Prostate gland (tissue), 2 donors: ENCODE measurements around the gene F5.

Experiments used
- POLR2A ChIP-seq: fragments of 450-650 bp; IDR thresholded peaks from one replicate; pipeline ENCODE4 v1.6.1; 2016; ENCODE audit warnings: antibody characterized with exemption, mild to moderate bottlenecking
- POLR2AphosphoS5 ChIP-seq: sonication (generic); formaldehyde crosslinking; IDR thresholded peaks from one replicate; pipeline ENCODE4 v1.6.1; 2017; ENCODE audit warnings: antibody characterized with exemption
- TF ChIP-seq, protein P1 (sequence below), 4 experiments: fragments of 200-600 bp in 2 of 4; fragments of 450-650 bp in 2 of 4; sonication (generic) in 2 of 4; IDR thresholded peaks; 1 replicate in 3 of 4; 2 replicates in 1 of 4; pipeline ENCODE4 v1.5.1; 2016 to 2019; ENCODE audit warnings: antibody characterized with exemption in 4 of 4, mild to moderate bottlenecking in 2 of 4, moderate library complexity in 2 of 4

DNA sequence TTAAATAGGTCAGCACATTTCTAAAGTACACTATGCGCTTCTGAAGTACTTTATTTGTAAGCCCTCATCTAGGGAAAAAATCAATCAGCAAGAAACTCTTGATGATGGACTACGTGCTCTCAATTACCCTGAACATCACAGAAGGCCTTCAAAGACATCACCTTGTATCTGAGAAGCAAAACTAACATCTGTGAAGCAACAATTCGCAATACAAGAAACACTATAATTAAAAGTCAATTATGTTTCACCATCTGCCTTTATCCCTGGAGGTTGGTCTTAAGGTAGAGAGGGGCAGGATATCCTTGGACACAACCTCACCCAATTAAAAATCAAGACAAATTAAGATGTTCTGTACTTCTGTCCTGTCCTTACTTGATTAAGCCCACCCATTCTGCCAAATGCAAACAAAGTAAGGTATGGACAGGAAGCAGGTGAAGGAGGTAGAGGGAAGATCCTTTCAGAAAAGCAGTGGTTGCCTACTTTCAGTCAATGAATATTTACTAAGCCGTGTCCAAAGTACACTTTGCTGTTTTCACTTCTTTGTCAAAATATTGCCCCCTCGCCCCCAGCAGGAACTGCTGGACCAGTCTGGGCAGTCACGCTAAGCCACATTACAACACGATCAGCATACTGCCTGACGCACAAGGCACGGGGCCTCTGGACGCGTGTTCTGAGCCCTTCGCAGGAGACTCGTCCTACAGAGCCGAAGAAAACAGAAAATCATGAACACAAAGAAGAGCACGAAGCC is 101.4 kb downstream of the F5 start:
- TF ChIP-seq, protein P1, sequence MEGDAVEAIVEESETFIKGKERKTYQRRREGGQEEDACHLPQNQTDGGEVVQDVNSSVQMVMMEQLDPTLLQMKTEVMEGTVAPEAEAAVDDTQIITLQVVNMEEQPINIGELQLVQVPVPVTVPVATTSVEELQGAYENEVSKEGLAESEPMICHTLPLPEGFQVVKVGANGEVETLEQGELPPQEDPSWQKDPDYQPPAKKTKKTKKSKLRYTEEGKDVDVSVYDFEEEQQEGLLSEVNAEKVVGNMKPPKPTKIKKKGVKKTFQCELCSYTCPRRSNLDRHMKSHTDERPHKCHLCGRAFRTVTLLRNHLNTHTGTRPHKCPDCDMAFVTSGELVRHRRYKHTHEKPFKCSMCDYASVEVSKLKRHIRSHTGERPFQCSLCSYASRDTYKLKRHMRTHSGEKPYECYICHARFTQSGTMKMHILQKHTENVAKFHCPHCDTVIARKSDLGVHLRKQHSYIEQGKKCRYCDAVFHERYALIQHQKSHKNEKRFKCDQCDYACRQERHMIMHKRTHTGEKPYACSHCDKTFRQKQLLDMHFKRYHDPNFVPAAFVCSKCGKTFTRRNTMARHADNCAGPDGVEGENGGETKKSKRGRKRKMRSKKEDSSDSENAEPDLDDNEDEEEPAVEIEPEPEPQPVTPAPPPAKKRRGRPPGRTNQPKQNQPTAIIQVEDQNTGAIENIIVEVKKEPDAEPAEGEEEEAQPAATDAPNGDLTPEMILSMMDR (IDR thresholded peaks at IDR 0.05) = no peak
- TF ChIP-seq POLR2A = no peak
- TF ChIP-seq POLR2AphosphoS5 = no peak
